WTC11 (cell line): Measurements from ENCODE around the gene SHOC1. TPM values are rescaled to one million over a fixed set of nuclear protein-coding genes. Genes with fewer than 3 reads are reported as not detected.

Experiments used
- ATAC-seq: fragments of 200-7000 bp; cut with Tn5 transposase; 2 replicates; pipeline ENCODE4 v1.10.0; 2021; ENCODE audit warnings: mild to moderate bottlenecking, moderate library complexity
- CTCF ChIA-PET: fragments of 300-600 bp; sonication (Branson Sonifier 250); formaldehyde crosslinking; loops from one replicate; lab custom pipeline; 2021; ENCODE audit warnings: antibody characterized with exemption; lab: Charles Lee
- POLR2A ChIA-PET: fragments of 350-600 bp; sonication (Branson Sonifier 250); formaldehyde crosslinking; loops from one replicate; lab custom pipeline; 2021; ENCODE audit warnings: antibody characterized with exemption; lab: Charles Lee
- DNase-seq: peaks from one replicate; pipeline ENCODE4 v3.0.0; 2021; ENCODE audit warnings: low spot score
- H3K27ac Mint-ChIP-seq: 2 replicates; pipeline ENCODE4 v1.8.0; 2021; ENCODE audit warnings: mixed read lengths
- H3K27me3 Mint-ChIP-seq: 2 replicates; pipeline ENCODE4 v1.8.0; 2021; ENCODE audit warnings: low read depth, mild to moderate bottlenecking, moderate library complexity, mixed read lengths
- H3K36me3 Mint-ChIP-seq: 2 replicates; pipeline ENCODE4 v1.8.0; 2021; ENCODE audit warnings: mixed read lengths
- H3K4me1 Mint-ChIP-seq: 2 replicates; pipeline ENCODE4 v1.8.0; 2022; ENCODE audit warnings: mixed read lengths
- H3K4me3 Mint-ChIP-seq: 2 replicates; pipeline ENCODE4 v1.8.0; 2021; ENCODE audit warnings: mild to moderate bottlenecking, moderate library complexity, mixed read lengths
- H3K9me3 Mint-ChIP-seq: 2 replicates; pipeline ENCODE4 v1.8.0; 2021; ENCODE audit warnings: mixed read lengths
- E2F1 ChIP-seq: sonication (generic); formaldehyde crosslinking; IDR thresholded peaks from 2 replicates; pipeline ENCODE4 v1.8.0; 2022; ENCODE audit warnings: mild to moderate bottlenecking, missing genetic modification reagents
- ESRRA ChIP-seq: sonication (generic); formaldehyde crosslinking; IDR thresholded peaks from 2 replicates; pipeline ENCODE4 v1.8.1; 2022; ENCODE audit warnings: mild to moderate bottlenecking, missing genetic modification reagents, borderline replicate concordance
- FOXJ3 ChIP-seq: sonication (generic); formaldehyde crosslinking; IDR thresholded peaks from 2 replicates; pipeline ENCODE4 v1.9.0; 2021; ENCODE audit warnings: missing genetic modification reagents, mild to moderate bottlenecking, borderline replicate concordance
- FOXK1 ChIP-seq: sonication (generic); formaldehyde crosslinking; IDR thresholded peaks from 2 replicates; pipeline ENCODE4 v1.8.0; 2022; ENCODE audit warnings: mild to moderate bottlenecking, moderate library complexity, missing genetic modification reagents
- NFE2L1 ChIP-seq: sonication (generic); formaldehyde crosslinking; IDR thresholded peaks from 2 replicates; pipeline ENCODE4 v1.8.1; 2023; ENCODE audit warnings: missing genetic modification reagents
- NR3C1 ChIP-seq: sonication (generic); formaldehyde crosslinking; conservative IDR thresholded peaks from 2 replicates; pipeline ENCODE4 v1.8.1; 2023; ENCODE audit warnings: low read depth, mild to moderate bottlenecking, missing genetic modification reagents
- RELA ChIP-seq: sonication (generic); formaldehyde crosslinking; IDR thresholded peaks from 2 replicates; pipeline ENCODE4 v1.8.1; 2022; ENCODE audit warnings: missing genetic modification reagents, mild to moderate bottlenecking, borderline replicate concordance
- ZBTB21 ChIP-seq: sonication (generic); formaldehyde crosslinking; IDR thresholded peaks from 2 replicates; pipeline ENCODE4 v1.8.1; 2023; ENCODE audit warnings: mild to moderate bottlenecking, missing genetic modification reagents, borderline replicate concordance
- ZNF232 ChIP-seq: sonication (generic); formaldehyde crosslinking; IDR thresholded peaks from 2 replicates; pipeline ENCODE4 v1.8.0; 2022; ENCODE audit warnings: mild to moderate bottlenecking, missing genetic modification reagents
- ZNF263 ChIP-seq: sonication (generic); formaldehyde crosslinking; IDR thresholded peaks from 2 replicates; pipeline ENCODE4 v1.8.1; 2022; ENCODE audit warnings: low read depth, mild to moderate bottlenecking, moderate library complexity, missing genetic modification reagents
- ZNF416 ChIP-seq: fragments of 250-450 bp; sonication (Bioruptor Pico); IDR thresholded peaks from 2 replicates; pipeline ENCODE4 v1.9.0; 2021; ENCODE audit warnings: mild to moderate bottlenecking, inconsistent platforms
- ZNF671 ChIP-seq: fragments of 250-450 bp; sonication (Bioruptor Pico); IDR thresholded peaks from 2 replicates; pipeline ENCODE4 v1.8.0; 2021; ENCODE audit warnings: mild to moderate bottlenecking
- total RNA-seq: library from RNA; stranded (reverse); gene quantifications from 3 replicates; pipeline ENCODE4 v1.2.3, GENCODE V29; 2021
- TF ChIP-seq, protein P1 (sequence below): sonication (generic); formaldehyde crosslinking; IDR thresholded peaks from 2 replicates; pipeline ENCODE4 v1.8.0; 2023; ENCODE audit warnings: missing genetic modification reagents, mild to moderate bottlenecking, borderline replicate concordance
- TF ChIP-seq, protein P2 (sequence below): sonication (generic); formaldehyde crosslinking; IDR thresholded peaks from 2 replicates; pipeline ENCODE4 v1.8.1; 2022; ENCODE audit warnings: missing genetic modification reagents, borderline replicate concordance
- TF ChIP-seq, protein P3 (sequence below): sonication (generic); formaldehyde crosslinking; IDR thresholded peaks from 2 replicates; pipeline ENCODE4 v1.8.1; 2023; ENCODE audit warnings: mild to moderate bottlenecking, moderate library complexity, missing genetic modification reagents

Gene SHOC1
- total RNA-seq, 1 experiment from 2014 or later, result not detected

DNA sequence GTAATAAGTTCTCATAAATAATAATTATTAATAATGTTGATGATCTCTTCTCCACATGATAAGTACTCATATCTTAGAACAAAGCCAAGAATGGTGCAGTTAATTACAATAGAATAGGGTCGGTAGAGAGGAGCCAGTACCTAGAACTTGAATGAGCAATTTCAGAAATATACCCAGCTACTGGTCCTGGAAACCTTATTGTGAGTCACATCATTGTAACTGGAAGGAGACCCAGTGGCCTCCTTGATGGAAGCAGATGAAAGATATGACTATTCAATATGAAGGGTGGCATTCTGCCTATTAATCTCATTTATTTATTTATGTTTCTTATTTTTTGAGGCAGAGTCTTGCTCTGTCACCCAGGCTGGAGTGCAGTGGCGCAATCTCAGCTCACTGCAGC lies 37.7 kb upstream of the SHOC1 start (continued):
- no peak for TF ChIP-seq E2F1 (CRISPR knock-in tag)
- TF ChIP-seq, protein P1, sequence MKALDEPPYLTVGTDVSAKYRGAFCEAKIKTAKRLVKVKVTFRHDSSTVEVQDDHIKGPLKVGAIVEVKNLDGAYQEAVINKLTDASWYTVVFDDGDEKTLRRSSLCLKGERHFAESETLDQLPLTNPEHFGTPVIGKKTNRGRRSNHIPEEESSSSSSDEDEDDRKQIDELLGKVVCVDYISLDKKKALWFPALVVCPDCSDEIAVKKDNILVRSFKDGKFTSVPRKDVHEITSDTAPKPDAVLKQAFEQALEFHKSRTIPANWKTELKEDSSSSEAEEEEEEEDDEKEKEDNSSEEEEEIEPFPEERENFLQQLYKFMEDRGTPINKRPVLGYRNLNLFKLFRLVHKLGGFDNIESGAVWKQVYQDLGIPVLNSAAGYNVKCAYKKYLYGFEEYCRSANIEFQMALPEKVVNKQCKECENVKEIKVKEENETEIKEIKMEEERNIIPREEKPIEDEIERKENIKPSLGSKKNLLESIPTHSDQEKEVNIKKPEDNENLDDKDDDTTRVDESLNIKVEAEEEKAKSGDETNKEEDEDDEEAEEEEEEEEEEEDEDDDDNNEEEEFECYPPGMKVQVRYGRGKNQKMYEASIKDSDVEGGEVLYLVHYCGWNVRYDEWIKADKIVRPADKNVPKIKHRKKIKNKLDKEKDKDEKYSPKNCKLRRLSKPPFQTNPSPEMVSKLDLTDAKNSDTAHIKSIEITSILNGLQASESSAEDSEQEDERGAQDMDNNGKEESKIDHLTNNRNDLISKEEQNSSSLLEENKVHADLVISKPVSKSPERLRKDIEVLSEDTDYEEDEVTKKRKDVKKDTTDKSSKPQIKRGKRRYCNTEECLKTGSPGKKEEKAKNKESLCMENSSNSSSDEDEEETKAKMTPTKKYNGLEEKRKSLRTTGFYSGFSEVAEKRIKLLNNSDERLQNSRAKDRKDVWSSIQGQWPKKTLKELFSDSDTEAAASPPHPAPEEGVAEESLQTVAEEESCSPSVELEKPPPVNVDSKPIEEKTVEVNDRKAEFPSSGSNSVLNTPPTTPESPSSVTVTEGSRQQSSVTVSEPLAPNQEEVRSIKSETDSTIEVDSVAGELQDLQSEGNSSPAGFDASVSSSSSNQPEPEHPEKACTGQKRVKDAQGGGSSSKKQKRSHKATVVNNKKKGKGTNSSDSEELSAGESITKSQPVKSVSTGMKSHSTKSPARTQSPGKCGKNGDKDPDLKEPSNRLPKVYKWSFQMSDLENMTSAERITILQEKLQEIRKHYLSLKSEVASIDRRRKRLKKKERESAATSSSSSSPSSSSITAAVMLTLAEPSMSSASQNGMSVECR (CRISPR knock-in tag), result no peak
- TF ChIP-seq ZNF263 (CRISPR knock-in tag), result no peak
- TF ChIP-seq, protein P2, sequence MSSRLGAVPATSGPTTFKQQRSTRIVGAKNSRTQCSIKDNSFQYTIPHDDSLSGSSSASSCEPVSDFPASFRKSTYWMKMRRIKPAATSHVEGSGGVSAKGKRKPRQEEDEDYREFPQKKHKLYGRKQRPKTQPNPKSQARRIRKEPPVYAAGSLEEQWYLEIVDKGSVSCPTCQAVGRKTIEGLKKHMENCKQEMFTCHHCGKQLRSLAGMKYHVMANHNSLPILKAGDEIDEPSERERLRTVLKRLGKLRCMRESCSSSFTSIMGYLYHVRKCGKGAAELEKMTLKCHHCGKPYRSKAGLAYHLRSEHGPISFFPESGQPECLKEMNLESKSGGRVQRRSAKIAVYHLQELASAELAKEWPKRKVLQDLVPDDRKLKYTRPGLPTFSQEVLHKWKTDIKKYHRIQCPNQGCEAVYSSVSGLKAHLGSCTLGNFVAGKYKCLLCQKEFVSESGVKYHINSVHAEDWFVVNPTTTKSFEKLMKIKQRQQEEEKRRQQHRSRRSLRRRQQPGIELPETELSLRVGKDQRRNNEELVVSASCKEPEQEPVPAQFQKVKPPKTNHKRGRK (CRISPR knock-in tag), result no peak
- no peak for TF ChIP-seq FOXK1 (CRISPR knock-in tag)

DNA sequence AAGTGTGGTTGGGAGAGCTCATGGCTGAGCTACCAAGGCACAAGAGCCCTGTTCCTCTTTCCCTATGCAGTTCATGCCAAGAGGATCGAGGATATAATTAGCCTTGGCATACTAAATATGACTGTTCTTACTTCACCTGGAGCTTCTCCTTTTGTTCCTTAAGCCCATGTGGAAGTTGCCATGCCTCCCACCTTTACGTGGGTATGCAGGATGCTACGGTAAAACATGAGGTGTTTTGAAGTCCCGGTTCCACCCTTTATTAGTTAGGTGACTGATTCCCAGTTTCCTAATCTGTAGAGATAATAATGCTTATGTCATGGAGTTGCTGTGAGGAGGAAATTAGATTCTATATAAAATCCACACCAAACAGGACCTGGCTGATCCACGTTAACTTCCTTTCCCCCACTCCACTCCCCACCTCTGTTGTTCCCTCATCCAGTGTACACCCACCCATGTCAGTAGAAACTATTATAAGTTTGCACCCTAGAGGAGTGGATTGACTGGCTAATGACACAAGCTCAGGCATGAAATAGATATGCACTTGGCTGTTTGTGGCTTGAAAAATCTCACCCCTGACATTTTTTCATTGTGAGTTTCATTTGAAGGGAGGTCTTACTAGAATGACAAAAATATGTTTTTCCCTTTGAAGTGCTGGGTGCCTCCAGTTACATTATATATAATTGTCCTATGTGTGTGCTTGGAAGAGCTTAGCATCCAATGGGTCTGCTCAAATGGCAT lies 36.8 kb upstream of the SHOC1 start:
- ATAC-seq (no peak), DNase-seq (no peak)
- POLR2A ChIA-PET, result no interaction called here
- TF ChIP-seq NR3C1 (CRISPR knock-in tag), result no peak
- TF ChIP-seq ESRRA (CRISPR knock-in tag), result no peak
- no peak for TF ChIP-seq FOXJ3 (CRISPR knock-in tag)
- TF ChIP-seq RELA (CRISPR knock-in tag), result no peak
- H3K27ac Mint-ChIP-seq, result no peak overlapping the region
- H3K9me3 Mint-ChIP-seq, result no peaks in the 10 kb centered on the region
- H3K4me1 Mint-ChIP-seq, result no peaks in the 10 kb centered on the region
- H3K36me3 Mint-ChIP-seq, result no peaks in the 10 kb centered on the region
- CTCF ChIA-PET, result interaction anchor here (1.2 kb wide), 1 partner anchor 243 kb away, joined by 3 read pairs; no protein-coding TSS in a partner anchor
- no peak overlapping the region for H3K4me3 Mint-ChIP-seq
- H3K27me3 Mint-ChIP-seq, result no peaks in the 10 kb centered on the region; the same call in 1 of the 2 replicates

- POLR2A ChIA-PET, result no interaction called here
- no peaks in the 10 kb centered on the region for H3K9me3 Mint-ChIP-seq
- no peaks in the 10 kb centered on the region for H3K4me1 Mint-ChIP-seq
- no peak overlapping the region for H3K4me3 Mint-ChIP-seq
- CTCF ChIA-PET, result no interaction called here
- no peak overlapping the region for H3K27ac Mint-ChIP-seq
- DNase-seq (no peak), ATAC-seq (no peak)
- TF ChIP-seq ZNF232 (CRISPR knock-in tag) (no peak), ZBTB21 (no peak), ZNF671 (CRISPR knock-in tag) (no peak), NFE2L1 (CRISPR knock-in tag) (no peak), NR3C1 (CRISPR knock-in tag) (no peak), ZNF416 (CRISPR knock-in tag) (no peak)
- TF ChIP-seq, protein P3, sequence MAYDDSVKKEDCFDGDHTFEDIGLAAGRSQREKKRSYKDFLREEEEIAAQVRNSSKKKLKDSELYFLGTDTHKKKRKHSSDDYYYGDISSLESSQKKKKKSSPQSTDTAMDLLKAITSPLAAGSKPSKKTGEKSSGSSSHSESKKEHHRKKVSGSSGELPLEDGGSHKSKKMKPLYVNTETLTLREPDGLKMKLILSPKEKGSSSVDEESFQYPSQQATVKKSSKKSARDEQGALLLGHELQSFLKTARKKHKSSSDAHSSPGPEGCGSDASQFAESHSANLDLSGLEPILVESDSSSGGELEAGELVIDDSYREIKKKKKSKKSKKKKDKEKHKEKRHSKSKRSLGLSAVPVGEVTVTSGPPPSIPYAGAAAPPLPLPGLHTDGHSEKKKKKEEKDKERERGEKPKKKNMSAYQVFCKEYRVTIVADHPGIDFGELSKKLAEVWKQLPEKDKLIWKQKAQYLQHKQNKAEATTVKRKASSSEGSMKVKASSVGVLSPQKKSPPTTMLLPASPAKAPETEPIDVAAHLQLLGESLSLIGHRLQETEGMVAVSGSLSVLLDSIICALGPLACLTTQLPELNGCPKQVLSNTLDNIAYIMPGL, result no peak
- no peaks in the 10 kb centered on the region; the same call in 1 of the 2 replicates for H3K27me3 Mint-ChIP-seq
- H3K36me3 Mint-ChIP-seq, result no peaks in the 10 kb centered on the region
Measured at GRCh38 chr9:111828193-111828592, 33.5 kb upstream of the SHOC1 start.
